Endothelial cell of umbilical vein (primary cell): ENCODE results near the gene ABI2.

Experiments used
- CTCF ChIP-seq, 2 donors: IDR thresholded peaks; 1 replicate in 1 of 2; 2 replicates in 1 of 2; pipeline ENCODE4 v1.5.1; 2011; ENCODE audit warnings: low read length in 2 of 2, mild to moderate bottlenecking in 2 of 2, moderate library complexity in 2 of 2, control low read depth in 1 of 2, inconsistent platforms in 1 of 2, low read depth in 1 of 2; ENCODE audit not compliant: insufficient read depth in 1 of 2; ENCODE audit errors: extremely low read depth in 1 of 2
- EZH2 ChIP-seq: IDR thresholded peaks from 2 replicates; pipeline ENCODE4 v1.6.1; 2012; ENCODE audit warnings: borderline replicate concordance, low read depth, mild to moderate bottlenecking, moderate library complexity, low read length, inconsistent platforms; ENCODE audit not compliant: severe bottlenecking
- JUN ChIP-seq: IDR thresholded peaks from 2 replicates; pipeline ENCODE4 v1.6.1; 2011; ENCODE audit warnings: borderline replicate concordance, low read depth; ENCODE audit not compliant: insufficient read length, insufficient read depth
- MAX ChIP-seq: IDR thresholded peaks from 2 replicates; pipeline ENCODE4 v1.6.1; 2011; ENCODE audit not compliant: insufficient read depth, insufficient read length
- MYC ChIP-seq: IDR thresholded peaks from one replicate; pipeline ENCODE4 v1.6.1; 2011; ENCODE audit warnings: mild to moderate bottlenecking, low read depth, low read length
- POLR2A ChIP-seq: IDR thresholded peaks from 2 replicates; pipeline ENCODE4 v1.6.1; 2012; ENCODE audit warnings: low read depth, mild to moderate bottlenecking, control low read depth, low read length
- POLR2AphosphoS5 ChIP-seq: IDR thresholded peaks from 2 replicates; pipeline ENCODE4 v1.6.1; 2012; ENCODE audit warnings: low read depth, mild to moderate bottlenecking, control low read depth, low read length, moderate library complexity; ENCODE audit not compliant: insufficient read depth

GRCh38 chr2:203330434-203330833, 2.2 kb downstream of the ABI2 start:
- TF ChIP-seq CTCF (IDR thresholded peaks at IDR 0.05; ENCODE audit: extremely low read depth in 1 of 2, insufficient read depth in 1 of 2, low read depth in 1 of 2, low read length in 2 of 2) (no peak), POLR2A (no peak), MYC (no peak), EZH2 (no peak), POLR2AphosphoS5 (no peak), MAX (no peak), JUN (no peak)
